ENCODE measurements around the gene XCL1. TPM values are rescaled to one million over a fixed set of nuclear protein-coding genes. Genes with fewer than 3 reads are reported as not detected.

The XCL1 gene
- total and polyA plus RNA-seq, 2 donors (not counting 3 experiments of a cell fraction or from before 2014, with no cell fraction given): not detected

DNA sequence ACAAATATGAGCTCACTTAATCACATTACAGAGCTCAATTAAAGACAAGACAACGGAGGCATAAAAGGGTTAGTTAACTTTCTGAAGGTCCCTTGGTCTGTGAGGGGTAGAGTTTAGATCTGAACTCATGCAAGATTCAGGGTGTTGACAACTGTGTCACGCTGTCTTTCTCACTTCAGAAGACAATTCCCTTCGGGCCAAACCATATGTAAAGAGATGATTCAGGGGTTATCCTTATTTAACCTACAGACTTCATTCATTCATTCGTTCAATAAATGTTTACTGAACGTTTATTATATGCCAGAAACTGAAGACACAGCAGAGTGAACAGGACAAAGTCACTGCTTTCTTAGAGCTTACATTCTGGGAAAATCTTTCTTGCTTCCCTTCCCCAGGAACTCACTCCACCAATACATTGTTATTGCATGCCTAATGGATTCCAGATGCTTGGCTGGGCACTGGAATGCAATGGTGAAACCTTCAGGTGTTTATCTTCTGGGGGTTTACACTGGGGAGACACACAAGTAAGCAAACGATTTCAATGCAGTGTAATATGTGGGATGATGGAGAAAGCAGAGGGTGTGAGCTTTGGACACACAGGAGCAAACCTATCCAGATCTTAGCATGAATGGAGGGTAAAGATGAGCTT is 6.4 kb downstream of the XCL1 start:
- Histone ChIP-seq H3K27me3 (ENCODE audit: control insufficient read depth in 2 of 2, insufficient read depth in 2 of 2, low read length in 2 of 2) (peaks cover 0 to 4% of the 10 kb centered on the region in 2 experiments), H2AFZ (ENCODE audit: low read depth, low read length) (no peak overlapping the region), H3K9me3 (replicated peaks; ENCODE audit: control insufficient read depth, insufficient read depth, low read length) (no peaks in the 10 kb centered on the region), H3K9ac (replicated peaks; ENCODE audit: extremely low read depth, insufficient read depth, low read length) (no peak overlapping the region), H3K4me3 (replicated peaks in 1 of 3; ENCODE audit: insufficient read depth in 1 of 3, low read depth in 1 of 3, low read length in 3 of 3) (no peak overlapping the region), H3K4me1 (ENCODE audit: control insufficient read depth, extremely low read depth, insufficient read depth, low read length) (no peaks in the 10 kb centered on the region), H3K4me2 (ENCODE audit: insufficient read depth, low read length) (no peak overlapping the region), H4K20me1 (replicated peaks; ENCODE audit: control insufficient read depth, extremely low read depth, insufficient read depth, low read length) (no peaks in the 10 kb centered on the region), H3K36me3 (ENCODE audit: control insufficient read depth in 2 of 2, extremely low read depth in 1 of 2, insufficient read depth in 2 of 2, low read length in 2 of 2) (no peaks in the 10 kb centered on the region), H3K27ac (ENCODE audit: insufficient read depth, low read depth, low read length) (no peak overlapping the region), H3K9me1 (replicated peaks; ENCODE audit: control insufficient read depth, extremely low read depth, insufficient read depth, low read length) (no peaks in the 10 kb centered on the region), H3K79me2 (ENCODE audit: control insufficient read depth, insufficient read depth, low read length) (no peaks in the 10 kb centered on the region)
- CTCF ChIA-PET: no interaction called here
- FAIRE-seq: no peak
- no TSS peak for BruUV-seq (replicated peaks)
- no peak for DNase-seq (ENCODE audit: low read depth, low spot score)
- TF ChIP-seq JUN (IDR thresholded peaks at IDR 0.05; ENCODE audit: borderline replicate concordance, insufficient read depth, insufficient read length, low read depth) (no peak), POLR2A (IDR thresholded peaks at IDR 0.05; ENCODE audit: low read depth, low read length) (no peak), FOS (IDR thresholded peaks at IDR 0.05; ENCODE audit: borderline replicate concordance, insufficient read depth, low read length) (no peak), POLR2AphosphoS5 (IDR thresholded peaks at IDR 0.05; ENCODE audit: insufficient read depth, low read depth, low read length) (no peak), CTCF (IDR thresholded peaks at IDR 0.05; ENCODE audit: extremely low read depth in 1 of 2, insufficient read depth in 1 of 2, low read depth in 1 of 2, low read length in 2 of 2) (no peak), MYC (IDR thresholded peaks at IDR 0.05; ENCODE audit: low read depth, low read length) (no peak), MAX (IDR thresholded peaks at IDR 0.05; ENCODE audit: insufficient read depth, insufficient read length) (no peak), GATA2 (IDR thresholded peaks at IDR 0.05; ENCODE audit: insufficient read depth, insufficient read length, low read depth, low read length) (no peak), EZH2 (IDR thresholded peaks at IDR 0.05; ENCODE audit: borderline replicate concordance, low read depth, low read length, severe bottlenecking) (no peak)
- intact Hi-C loops (cut with micrococcal nuclease): no loop called here
- dilution Hi-C loops (cut with MboI; ENCODE audit: extremely low pct_ligation_motif_present, low sequenced_read_pairs): no loop called here
- POLR2A ChIA-PET: no interaction called here

Measured in endothelial cell of umbilical vein (primary cell).